ENCODE data around the gene SPEM3.
"Not testable (repeated sequence)": the region's sequence is repeated elsewhere in the genome, so short reads cannot be mapped to it uniquely, and the experiment has no call there.

The SPEM3 gene

DNA sequence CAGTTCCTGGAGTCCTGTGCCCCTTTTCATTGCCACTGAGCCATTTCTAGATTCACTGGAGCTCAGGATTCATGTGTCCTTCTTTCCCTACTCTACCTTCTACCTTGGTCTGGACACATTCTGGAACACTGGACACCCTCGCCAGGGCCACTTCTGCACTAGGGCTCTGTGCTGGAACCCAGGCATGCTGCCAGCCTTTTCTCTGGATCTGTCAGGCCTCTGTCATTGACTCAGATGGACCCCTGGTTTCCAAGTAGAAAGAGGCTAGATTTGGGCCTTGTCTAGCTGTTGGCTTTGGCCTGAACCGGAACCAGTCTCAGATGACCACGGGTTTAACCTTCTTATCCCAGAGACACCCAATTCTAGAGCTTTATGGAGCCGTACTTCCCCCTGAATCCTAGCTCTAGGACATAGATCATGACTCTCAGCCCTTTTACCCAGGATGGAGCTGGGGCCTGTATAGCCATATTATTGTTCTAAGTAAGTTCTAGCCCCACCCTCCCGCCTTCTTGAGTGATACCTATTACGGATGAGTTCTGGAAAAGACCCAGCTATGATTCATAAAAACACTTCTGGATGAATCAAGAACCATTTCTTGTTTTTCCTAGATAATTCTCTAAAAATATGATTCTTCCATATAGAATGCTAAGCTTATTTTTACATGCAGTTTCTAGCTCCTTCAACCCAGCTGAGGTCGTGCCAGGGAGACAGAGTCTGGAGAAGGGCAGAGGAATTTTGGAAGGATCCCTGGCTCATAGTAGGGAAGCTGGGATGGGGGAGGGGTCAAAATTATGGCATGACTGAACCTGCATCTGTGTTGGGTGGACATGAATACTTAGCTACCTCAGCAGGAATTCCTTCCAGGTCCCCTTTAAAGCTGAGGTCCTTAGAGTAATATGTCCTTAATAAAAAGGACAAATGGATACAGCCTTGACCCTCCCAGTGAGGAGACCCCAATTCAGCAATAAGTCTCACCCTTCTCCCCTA lies 15.1 kb downstream of the SPEM3 start:
- no peak for DNase-seq

DNA sequence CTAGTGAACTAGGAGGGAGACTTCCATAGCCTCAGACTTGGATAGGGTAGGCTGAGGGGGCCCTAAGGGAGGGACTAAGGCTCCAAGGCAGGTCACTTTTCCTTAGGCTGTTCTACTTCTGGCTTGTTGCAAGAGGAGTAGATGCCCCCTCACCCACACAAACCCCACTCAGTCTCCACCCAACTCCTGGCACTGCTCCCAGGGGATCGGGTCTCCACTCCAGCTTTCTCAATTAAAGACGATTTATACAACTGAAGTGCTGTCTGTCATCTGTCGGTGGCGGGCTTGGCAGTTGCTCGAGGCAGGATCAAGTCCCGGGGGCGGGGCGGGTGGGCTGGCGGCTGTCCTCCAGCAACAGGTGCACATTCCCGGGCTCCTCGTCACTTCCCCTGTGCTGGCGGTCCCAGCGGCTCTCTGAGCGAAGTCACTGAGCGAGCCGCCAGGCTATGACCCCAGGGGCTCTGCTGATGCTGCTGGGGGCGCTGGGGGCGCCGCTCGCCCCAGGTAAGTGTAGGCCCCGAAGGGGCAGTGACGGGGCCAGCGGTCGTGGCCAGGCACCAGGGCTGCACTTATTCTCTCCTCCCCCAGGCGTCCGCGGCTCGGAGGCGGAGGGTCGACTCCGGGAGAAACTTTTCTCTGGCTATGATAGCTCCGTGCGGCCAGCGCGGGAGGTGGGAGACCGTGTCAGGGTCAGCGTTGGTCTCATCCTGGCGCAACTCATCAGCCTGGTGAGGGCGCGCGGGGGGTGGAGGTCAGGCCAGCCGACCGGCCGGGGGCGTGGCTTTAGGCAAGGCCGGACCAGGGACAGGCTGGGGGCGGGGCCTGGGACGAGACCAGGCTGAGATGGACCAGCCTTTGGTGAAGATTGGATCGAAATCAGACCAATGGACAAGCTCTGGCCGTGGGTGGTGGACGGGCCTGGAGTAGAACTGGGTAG lies 16.3 kb downstream of the SPEM3 start, which contains the start of gene CHRNB1:
Gene CHRNB1 (plus strand): TSS at position 380 of the 937 bp plus-strand sequence. CDS start 67 bp downstream, at position 447.
- DNase-seq = no peak

DNA sequence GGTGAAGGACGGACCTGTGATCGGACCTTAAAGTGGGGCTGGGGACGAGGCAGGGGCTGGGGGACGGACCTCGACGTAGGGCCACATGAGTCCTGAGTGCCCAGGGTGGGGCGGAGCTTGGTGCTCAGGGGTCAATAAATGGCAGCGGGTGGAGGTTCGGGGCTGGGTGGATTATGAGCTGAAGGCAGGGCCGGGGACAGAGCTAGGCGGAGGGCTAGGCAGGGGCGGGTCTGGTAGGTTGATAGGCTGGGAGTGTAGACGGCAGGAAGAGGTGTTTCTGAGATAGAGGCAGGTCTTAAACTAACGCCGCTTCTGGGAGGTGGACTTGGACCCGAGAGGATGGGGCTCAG lies 16.9 kb downstream of the SPEM3 start:
- DNase-seq = no peak

DNA sequence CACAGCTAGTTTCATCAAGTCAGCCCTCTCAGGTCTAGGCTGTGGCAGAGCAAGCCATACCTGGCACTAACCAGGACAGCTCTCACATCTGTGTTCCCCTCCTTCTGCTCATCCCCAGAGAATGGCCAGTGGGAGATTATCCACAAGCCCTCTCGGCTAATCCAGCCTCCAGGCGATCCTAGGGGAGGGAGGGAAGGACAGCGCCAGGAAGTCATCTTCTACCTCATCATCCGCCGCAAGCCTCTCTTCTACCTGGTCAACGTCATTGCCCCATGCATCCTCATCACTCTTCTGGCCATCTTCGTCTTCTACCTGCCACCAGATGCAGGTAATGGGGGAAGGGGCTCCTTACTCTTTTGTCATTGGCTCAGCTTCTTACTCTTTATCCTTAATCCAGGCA lies 19.8 kb downstream of the SPEM3 start:
- DNase-seq = no peak

DNA sequence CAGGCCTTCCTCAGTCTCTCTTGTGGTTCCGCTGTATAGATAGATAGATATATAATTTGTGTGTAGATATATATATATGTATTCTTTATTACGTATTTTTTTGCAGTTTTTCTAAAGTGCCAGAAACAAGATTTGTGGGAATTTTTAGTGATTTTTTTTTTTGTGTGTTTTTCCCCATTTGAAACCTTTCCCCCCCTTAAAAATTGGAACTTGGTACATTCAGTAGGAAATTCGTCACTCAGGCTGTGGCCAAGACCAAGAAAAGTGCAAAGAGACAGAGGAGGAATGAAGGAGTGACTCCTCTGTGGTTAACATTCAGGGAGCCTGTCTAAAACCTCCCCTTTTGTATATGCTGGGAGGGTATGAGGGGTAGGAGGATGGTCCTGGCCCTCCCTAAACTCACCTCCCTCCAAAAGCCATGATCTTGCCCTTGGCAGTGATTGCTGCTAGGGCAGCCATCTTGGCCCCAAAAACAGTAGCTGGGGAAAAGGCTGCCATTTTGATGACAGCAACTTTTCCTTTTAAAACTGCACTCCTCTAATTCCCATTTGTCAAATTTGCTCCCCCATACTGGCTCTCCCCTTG lies 31.4 kb downstream of the SPEM3 start:
- no peak for DNase-seq

DNA sequence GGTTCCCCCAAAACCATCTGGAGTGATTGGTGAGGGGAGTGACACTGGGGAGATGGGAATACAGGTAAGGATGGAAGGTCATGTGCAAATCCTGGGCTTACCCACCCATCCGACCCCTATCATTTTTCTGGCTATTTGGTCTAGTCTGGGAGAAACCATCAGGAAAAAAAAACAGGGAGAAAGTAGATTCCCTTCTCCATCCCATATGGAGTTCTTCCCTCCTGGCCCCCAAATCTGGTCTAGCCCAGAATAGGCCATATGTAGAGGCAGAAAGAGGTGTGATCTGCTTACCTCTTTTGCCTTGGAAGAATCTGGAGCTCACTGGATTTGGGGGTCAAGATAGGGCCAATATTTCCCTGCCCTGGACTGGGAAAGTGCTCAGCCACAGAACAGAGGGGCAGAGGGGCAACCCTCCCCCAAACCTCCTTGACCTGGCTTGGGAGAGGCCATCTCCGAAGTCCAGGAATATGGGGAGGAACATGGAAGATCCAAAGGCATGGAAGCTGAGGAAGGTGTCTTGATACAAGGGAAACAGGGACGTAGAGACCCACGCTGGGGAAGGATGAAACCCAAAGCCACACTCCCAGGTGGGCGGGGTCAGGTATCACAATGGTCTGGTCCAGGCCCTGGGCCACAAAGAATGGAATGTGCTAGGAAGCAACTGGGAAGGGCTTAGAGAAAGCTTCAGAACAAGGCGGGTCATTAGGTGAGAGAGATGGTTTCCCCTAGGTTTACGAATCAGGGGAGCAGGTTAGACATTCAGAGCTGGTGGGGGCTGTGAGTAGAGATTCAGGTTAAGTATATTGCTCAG lies 32.4 kb downstream of the SPEM3 start:
- no peak for DNase-seq

DNA sequence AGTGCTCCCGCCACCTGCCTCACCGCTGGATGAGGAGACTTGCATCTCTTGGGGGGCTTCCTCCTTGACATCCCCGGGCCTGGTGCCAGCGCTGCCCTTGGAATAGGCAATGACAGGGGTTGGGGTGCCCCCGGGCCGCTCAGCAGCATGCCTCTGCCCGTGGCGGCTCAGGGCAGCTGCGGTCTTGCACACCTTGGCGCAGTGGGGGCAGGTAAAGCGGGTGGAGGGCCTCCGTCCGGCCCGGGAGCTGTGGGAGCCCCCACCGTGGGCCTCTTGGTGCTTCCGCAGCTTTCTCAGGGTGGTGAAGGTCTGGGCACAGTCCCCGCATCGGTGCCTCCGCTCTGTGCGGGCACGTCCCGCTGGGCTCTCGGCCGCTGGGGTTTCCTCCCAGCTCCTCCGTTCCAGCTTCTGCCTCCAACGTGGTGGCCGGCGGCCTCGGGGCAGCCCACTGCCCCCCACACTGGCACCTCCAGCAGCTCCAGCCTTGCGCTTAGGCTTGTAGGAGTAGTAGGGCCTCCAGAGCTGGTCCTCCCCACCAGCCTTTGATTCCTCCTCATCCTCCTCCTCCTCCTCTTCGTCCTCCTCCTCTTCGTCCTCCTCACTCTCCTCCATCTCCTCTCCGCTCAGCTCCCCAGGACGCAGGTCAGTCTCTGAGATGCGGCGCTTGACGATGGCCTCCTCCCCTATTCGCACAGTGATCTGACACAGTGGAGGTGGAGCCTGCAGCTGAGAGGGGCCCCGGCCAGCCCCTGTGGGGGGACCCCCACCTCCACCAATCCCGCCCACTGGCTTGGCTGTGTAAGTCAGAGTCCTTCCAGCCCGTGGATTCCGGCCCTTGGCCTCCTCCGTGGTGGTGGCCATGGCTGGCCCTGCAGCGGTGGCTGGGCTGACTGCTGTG lies 34.1 kb downstream of the SPEM3 start:
- no peak for DNase-seq

DNA sequence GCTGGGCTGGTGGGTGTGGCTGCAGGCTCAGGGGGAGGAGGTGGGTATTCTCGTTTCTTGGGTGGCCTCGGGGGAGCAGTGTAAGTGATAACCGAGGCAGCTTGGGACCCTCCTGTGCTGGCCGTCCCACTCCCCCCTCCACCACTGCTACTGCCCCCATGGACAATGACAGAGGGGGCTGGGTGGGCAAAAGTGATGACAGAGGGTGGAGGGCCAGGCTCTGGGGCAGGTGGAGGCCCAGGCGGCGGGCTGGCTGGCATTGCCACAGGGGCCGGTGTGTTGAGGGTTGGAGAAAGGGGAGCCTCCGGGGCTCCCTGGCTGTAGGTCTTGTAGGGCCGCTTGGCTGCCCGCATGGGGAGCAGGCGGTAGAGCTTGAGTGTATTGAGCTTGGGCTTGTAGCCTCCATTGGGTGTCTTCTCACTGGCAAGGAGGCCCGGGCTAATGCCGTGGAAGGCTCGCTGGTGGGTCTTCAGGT lies 34.8 kb downstream of the SPEM3 start:
- DNase-seq = no peak

DNA sequence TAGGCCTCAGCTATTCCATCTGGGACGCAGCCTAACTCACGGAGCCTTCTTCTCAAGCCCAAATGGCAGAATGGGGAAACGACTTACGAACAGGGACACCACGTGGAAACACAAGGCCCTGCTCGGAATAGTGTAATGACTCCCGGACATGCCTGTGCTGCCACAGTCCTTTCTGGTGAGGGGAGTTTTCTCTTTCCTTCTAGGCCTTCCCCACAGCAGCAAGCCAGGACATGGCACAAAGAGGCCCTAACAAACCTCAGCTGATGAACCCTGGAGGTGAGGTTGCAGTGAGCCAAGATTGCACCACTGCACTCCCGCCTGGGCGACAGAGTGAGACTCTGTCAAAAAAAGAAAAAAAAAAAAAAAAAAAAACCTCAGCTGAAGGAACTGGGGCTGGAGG lies 35.4 kb downstream of the SPEM3 start:
- DNase-seq = no peak

DNA sequence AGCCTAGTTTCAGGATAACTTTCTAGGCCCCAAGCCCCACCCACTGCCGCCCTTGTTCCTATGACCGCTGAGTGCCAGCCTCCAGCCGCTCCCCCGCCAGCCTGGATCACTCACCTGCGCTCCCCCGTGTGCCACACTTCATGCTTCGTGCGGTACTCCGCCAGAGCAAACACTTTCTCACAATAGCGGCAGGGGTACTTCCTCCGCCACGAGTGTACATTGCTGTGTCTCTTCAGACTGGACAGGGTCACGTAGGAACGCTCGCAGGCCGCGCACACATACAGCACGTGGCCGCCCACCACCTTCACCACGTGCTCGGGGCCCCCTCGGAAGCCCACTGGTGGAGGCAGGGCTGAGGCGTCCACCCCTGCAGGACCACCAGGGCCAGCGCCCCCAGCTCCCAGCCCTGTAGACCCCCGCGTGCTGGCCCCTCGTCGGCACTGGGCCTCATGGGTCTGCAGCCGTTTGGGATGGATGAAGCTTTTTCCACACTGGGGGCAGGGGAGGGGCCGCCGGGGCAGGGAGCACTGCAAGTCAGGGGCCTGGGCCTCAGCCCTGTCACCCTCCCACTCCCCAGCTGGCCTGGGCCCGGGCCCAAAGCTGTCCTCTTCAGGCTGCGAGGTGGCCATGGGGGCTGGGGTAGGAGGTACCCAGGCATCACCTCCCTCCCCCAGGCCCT lies 37.1 kb downstream of the SPEM3 start:
- DNase-seq = no peak

DNA sequence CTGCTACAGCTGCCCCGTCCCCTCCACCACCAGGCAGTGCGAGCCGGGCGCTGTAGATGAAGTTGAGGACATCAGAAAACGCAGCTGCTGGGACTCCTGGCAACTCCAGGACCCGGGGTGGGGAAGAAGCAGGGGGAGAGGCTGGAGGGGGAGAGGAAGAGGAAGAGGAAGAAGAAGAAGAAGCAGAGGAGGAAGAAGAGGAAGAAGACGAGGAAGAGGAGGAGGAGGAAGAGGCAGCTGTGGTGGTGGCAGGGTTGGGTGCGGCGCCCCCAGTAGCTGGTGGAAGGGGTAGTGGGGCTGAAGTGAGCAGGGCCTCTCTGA lies 37.6 kb downstream of the SPEM3 start:
- no peak for DNase-seq

DNA sequence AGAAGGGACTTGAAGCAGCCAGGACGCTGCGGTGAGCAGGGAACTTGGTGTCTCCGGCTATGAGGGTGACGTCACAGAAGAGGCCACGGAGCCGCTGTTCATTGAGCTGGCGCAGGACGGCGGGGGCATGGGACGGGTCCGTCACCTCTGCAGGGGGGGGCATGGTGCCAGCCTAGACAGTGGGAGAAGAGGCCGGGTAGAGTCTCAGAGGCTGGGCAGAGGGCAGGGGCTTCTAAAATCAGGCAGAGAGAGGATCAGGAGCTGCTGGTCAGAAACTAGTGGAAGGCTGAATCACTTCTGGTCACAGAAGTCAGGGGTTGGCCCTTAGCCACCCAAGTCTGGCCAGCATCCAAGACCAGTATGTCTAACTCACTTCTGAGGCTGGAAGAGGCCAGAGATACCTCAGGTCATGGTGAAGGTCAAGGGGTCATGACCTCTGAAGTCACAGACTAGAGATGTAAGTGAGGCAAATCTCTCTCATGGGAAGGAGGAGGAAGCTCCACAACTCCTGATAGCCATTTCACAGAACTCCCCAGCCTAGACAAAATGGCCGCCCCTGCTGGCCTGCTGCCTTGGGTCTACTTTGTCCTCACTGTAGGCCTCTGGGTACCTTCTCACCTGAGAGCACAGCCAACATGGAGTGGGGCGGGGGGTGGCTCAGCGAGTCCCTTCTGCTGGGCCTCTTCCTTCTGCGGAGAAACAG lies 38.1 kb downstream of the SPEM3 start:
- no peak for DNase-seq

DNA sequence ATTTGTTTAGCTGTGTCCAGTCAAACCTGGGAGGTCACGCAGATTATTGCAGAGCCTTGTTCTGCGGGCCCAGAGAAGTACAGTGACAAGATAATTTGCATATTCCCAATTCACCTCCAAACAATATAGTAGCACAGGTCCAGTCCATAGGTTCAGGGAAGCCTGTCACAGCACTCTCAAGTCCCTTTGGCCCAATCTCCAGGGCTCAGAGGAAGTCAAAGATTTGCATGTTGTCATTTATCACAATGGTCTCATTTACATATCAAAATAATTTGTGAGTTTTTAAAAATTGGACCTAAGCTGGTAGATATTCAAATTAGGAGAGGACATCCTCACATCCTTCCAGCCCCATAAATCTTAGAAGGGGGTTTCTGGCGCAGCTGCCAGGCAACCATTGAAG lies 38.8 kb downstream of the SPEM3 start:
- DNase-seq = no peak

GRCh38 chr17:7468290-7468689 lies 39.6 kb downstream of the SPEM3 start:
- no peak for DNase-seq

GRCh38 chr17:7468804-7469389 lies 40.2 kb downstream of the SPEM3 start:
- DNase-seq = no peak

GRCh38 chr17:7469843-7470242 lies 41.2 kb downstream of the SPEM3 start:
- DNase-seq = not testable (repeated sequence)

- not testable (repeated sequence) for DNase-seq
Observed at GRCh38 chr17:7470457-7470973, 41.9 kb downstream of the SPEM3 start.

DNA sequence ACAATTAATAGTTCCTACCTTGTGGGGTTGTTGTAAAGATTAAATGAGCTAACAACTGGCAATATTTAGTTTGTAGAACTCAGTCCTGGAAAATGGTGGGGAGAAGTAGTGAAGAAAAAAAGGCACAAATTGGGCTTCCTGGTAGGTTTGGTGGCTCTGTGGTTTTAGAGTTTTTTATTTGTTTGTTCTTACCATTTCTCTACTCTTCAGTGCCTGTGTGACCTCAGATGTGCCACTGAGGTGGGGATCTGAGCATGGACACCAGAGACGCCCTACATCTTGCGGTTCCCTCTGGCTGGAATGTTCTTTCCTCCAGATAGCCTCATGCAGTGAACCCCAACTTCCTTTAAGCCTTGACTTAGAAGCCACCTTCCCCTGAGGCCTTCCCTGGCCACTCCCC lies 43.1 kb downstream of the SPEM3 start:
- DNase-seq = no peak

GRCh38 chr17:7474767-7475166 lies 46.1 kb downstream of the SPEM3 start:
- not testable (repeated sequence) for DNase-seq

Data from NCI-H345 (cell line).